Measurements from ENCODE around the gene SSTR4. TPM values are rescaled to one million over a fixed set of nuclear protein-coding genes. Genes with fewer than 3 reads are reported as not detected.
A peak's percentile ranks its signal among the peaks of the same experiment; 100 is the strongest.

Gene SSTR4
- total RNA-seq, 1 experiment from 2014 or later, result not detected

- ATAC-seq (no peak), DNase-seq (ENCODE audit: low spot score) (no peak)
- TF ChIP-seq ATF1 (CRISPR knock-in tag; IDR thresholded peaks at IDR 0.05), result no peak
- CTCF ChIA-PET, result interaction anchor here (1.2 to 2.9 kb wide), 5 partner anchors 11 to 344 kb away, joined by 3 to 25 read pairs (median 7); partner anchors contain the start of gene THBD
- H3K27me3 Mint-ChIP-seq (ENCODE audit: low read depth), result peaks cover 82% of the 10 kb centered on the region
- peak overlapping the region; percentile 47 for H3K4me3 Mint-ChIP-seq
- H3K36me3 Mint-ChIP-seq, result no peaks in the 10 kb centered on the region; the same call in 1 of the 2 replicates
- peaks cover 13% of the 10 kb centered on the region for H3K4me1 Mint-ChIP-seq
- POLR2A ChIA-PET, result no interaction called here
- peaks cover 2% of the 10 kb centered on the region; the same call in 1 of the 2 replicates for H3K9me3 Mint-ChIP-seq
- H3K27ac Mint-ChIP-seq, result no peak overlapping the region
Measured at GRCh38 chr20:23035731-23036130, 619 bp downstream of the SSTR4 start.

DNA sequence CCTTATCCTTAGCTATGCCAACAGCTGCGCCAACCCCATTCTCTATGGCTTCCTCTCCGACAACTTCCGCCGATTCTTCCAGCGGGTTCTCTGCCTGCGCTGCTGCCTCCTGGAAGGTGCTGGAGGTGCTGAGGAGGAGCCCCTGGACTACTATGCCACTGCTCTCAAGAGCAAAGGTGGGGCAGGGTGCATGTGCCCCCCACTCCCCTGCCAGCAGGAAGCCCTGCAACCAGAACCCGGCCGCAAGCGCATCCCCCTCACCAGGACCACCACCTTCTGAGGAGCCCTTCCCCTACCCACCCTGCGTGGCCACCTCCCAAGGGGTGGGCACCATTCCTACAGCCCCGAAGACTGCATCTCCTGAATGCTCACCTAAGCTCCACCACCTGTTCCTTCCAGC is 1.3 kb downstream of the SSTR4 start:
- Mint-ChIP-seq H3K27ac (no peak overlapping the region), H3K4me3 (peak overlapping the region; percentile 25), H3K9me3 (peaks cover 3% of the 10 kb centered on the region; the same call in 1 of the 2 replicates), H3K36me3 (no peaks in the 10 kb centered on the region; the same call in 1 of the 2 replicates), H3K27me3 (ENCODE audit: low read depth) (peaks cover 87% of the 10 kb centered on the region), H3K4me1 (peaks cover 19% of the 10 kb centered on the region)
- DNase-seq (ENCODE audit: low spot score) (no peak), ATAC-seq (no peak)
- TF ChIP-seq CBFB (CRISPR knock-in tag; IDR thresholded peaks at IDR 0.05; ENCODE audit: low read depth), result no peak
- TF ChIP-seq PREB (CRISPR knock-in tag; IDR thresholded peaks at IDR 0.05; ENCODE audit: borderline replicate concordance), result no peak
- TF ChIP-seq, protein P1, sequence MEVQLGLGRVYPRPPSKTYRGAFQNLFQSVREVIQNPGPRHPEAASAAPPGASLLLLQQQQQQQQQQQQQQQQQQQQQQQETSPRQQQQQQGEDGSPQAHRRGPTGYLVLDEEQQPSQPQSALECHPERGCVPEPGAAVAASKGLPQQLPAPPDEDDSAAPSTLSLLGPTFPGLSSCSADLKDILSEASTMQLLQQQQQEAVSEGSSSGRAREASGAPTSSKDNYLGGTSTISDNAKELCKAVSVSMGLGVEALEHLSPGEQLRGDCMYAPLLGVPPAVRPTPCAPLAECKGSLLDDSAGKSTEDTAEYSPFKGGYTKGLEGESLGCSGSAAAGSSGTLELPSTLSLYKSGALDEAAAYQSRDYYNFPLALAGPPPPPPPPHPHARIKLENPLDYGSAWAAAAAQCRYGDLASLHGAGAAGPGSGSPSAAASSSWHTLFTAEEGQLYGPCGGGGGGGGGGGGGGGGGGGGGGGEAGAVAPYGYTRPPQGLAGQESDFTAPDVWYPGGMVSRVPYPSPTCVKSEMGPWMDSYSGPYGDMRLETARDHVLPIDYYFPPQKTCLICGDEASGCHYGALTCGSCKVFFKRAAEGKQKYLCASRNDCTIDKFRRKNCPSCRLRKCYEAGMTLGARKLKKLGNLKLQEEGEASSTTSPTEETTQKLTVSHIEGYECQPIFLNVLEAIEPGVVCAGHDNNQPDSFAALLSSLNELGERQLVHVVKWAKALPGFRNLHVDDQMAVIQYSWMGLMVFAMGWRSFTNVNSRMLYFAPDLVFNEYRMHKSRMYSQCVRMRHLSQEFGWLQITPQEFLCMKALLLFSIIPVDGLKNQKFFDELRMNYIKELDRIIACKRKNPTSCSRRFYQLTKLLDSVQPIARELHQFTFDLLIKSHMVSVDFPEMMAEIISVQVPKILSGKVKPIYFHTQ (CRISPR knock-in tag; IDR thresholded peaks at IDR 0.05), result no peak
- no peak for TF ChIP-seq NFE2L1 (CRISPR knock-in tag; IDR thresholded peaks at IDR 0.05)
- TF ChIP-seq, protein P2, sequence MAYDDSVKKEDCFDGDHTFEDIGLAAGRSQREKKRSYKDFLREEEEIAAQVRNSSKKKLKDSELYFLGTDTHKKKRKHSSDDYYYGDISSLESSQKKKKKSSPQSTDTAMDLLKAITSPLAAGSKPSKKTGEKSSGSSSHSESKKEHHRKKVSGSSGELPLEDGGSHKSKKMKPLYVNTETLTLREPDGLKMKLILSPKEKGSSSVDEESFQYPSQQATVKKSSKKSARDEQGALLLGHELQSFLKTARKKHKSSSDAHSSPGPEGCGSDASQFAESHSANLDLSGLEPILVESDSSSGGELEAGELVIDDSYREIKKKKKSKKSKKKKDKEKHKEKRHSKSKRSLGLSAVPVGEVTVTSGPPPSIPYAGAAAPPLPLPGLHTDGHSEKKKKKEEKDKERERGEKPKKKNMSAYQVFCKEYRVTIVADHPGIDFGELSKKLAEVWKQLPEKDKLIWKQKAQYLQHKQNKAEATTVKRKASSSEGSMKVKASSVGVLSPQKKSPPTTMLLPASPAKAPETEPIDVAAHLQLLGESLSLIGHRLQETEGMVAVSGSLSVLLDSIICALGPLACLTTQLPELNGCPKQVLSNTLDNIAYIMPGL (CRISPR knock-in tag; IDR thresholded peaks at IDR 0.05), result no peak
- no peak for TF ChIP-seq FOXJ3 (CRISPR knock-in tag; IDR thresholded peaks at IDR 0.05; ENCODE audit: borderline replicate concordance)
- TF ChIP-seq SOX15 (CRISPR knock-in tag; IDR thresholded peaks at IDR 0.05), result no peak
- TF ChIP-seq GTF2I (CRISPR knock-in tag; conservative IDR thresholded peaks at IDR 0.05), result no peak
- TF ChIP-seq MXD4 (CRISPR knock-in tag; IDR thresholded peaks at IDR 0.05; ENCODE audit: borderline replicate concordance), result no peak
- no peak for TF ChIP-seq IRF1 (CRISPR knock-in tag; IDR thresholded peaks at IDR 0.05)
- TF ChIP-seq CREB1 (CRISPR knock-in tag; IDR thresholded peaks at IDR 0.05), result no peak
- TF ChIP-seq SMAD3 (CRISPR knock-in tag; IDR thresholded peaks at IDR 0.05; ENCODE audit: borderline replicate concordance), result no peak
- TF ChIP-seq CTCF (IDR thresholded peaks at IDR 0.05), result no peak
- no peak for TF ChIP-seq NR1H2 (CRISPR knock-in tag; IDR thresholded peaks at IDR 0.05)
- no peak for TF ChIP-seq ZNF317 (CRISPR knock-in tag; IDR thresholded peaks at IDR 0.05; ENCODE audit: borderline replicate concordance, low read depth)
- TF ChIP-seq ZNF138 (CRISPR knock-in tag; conservative IDR thresholded peaks at IDR 0.05), result no peak
- CTCF ChIA-PET, result interaction anchor here (1.4 to 2.9 kb wide), 2 partner anchors 13 kb away, joined by 3 to 25 read pairs; partner anchors contain the start of gene THBD
- POLR2A ChIA-PET, result interaction anchor here (0.6 kb wide), 1 partner anchor 280 kb away, joined by 3 read pairs; no protein-coding TSS in a partner anchor

Data from WTC11 (cell line).